ENCODE measurements around the gene OR2H1. TPM values are rescaled to one million over a fixed set of nuclear protein-coding genes. Genes with fewer than 3 reads are reported as not detected.

Gene OR2H1
- polyA plus RNA-seq, 3 donors, result not detected

DNA sequence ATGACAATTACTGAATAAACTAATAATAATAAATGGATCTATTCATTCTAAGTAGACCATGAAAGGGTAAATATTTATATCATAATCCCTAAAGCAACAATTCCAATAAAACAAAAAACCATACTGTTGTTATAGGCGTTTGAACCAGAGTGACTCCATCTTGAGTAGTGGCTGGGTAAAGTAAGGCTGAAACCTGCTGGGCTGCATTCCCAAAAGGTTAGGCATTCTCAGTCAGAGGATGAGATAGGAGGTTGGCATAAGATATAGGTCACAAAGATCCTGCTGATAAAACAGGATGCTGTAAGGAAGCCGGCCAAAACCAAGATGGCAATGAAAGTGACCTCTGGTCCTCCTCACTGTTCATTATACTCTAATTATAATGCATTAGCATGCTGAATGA is 8.3 kb downstream of the OR2H1 start:
- Mint-ChIP-seq H3K27ac (no peak overlapping the region), H3K4me3 (no peak overlapping the region), H3K27me3 (ENCODE audit: low read depth in 3 of 3) (peaks cover 0 to 2% (median 0%) of the 10 kb centered on the region in 3 donors), H3K36me3 (no peaks in the 10 kb centered on the region), H3K9me3 (peaks cover 0 to 2% (median 0%) of the 10 kb centered on the region in 7 donors), H3K4me1 (no peaks in the 10 kb centered on the region)
- Histone ChIP-seq H3K4me1 (ENCODE audit: control insufficient read depth in 1 of 2, insufficient read depth in 2 of 2, low read length in 2 of 2) (no peaks in the 10 kb centered on the region), H3K9ac (ENCODE audit: insufficient read depth, low read length, poor library complexity, severe bottlenecking) (no peak overlapping the region), H3K27ac (ENCODE audit: low read depth in 1 of 2, low read length in 2 of 2) (no peak overlapping the region), H3K36me3 (replicated peaks in 1 of 2; ENCODE audit: control insufficient read depth in 1 of 2, insufficient read depth in 2 of 2, low read length in 2 of 2) (no peaks in the 10 kb centered on the region), H3K9me3 (replicated peaks in 1 of 2; ENCODE audit: control insufficient read depth in 1 of 2, insufficient read depth in 1 of 2, low read length in 2 of 2) (no peaks in the 10 kb centered on the region), H4K20me1 (ENCODE audit: insufficient read depth, low read length) (no peaks in the 10 kb centered on the region), H3K79me2 (ENCODE audit: insufficient read depth, low read length) (no peaks in the 10 kb centered on the region), H2AFZ (ENCODE audit: insufficient read depth, low read depth, low read length, poor library complexity, severe bottlenecking) (no peak overlapping the region), H3K27me3 (ENCODE audit: control insufficient read depth in 2 of 2, insufficient read depth in 2 of 2, low read length in 2 of 2) (no peaks in the 10 kb centered on the region), H3K4me3 (replicated peaks in 1 of 3; ENCODE audit: low read depth in 2 of 3, low read length in 3 of 3) (no peak overlapping the region), H3K4me2 (replicated peaks; ENCODE audit: extremely low read depth, low read length, poor library complexity, severe bottlenecking) (no peak overlapping the region)
- intact Hi-C loops (cut with micrococcal nuclease), result no loop called here
- no CpG with 5 or more reads among the region's 2 CpGs for WGBS (ENCODE audit: insufficient coverage)
- DNase-seq, result no peak
- TF ChIP-seq, protein P1, sequence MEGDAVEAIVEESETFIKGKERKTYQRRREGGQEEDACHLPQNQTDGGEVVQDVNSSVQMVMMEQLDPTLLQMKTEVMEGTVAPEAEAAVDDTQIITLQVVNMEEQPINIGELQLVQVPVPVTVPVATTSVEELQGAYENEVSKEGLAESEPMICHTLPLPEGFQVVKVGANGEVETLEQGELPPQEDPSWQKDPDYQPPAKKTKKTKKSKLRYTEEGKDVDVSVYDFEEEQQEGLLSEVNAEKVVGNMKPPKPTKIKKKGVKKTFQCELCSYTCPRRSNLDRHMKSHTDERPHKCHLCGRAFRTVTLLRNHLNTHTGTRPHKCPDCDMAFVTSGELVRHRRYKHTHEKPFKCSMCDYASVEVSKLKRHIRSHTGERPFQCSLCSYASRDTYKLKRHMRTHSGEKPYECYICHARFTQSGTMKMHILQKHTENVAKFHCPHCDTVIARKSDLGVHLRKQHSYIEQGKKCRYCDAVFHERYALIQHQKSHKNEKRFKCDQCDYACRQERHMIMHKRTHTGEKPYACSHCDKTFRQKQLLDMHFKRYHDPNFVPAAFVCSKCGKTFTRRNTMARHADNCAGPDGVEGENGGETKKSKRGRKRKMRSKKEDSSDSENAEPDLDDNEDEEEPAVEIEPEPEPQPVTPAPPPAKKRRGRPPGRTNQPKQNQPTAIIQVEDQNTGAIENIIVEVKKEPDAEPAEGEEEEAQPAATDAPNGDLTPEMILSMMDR (IDR thresholded peaks at IDR 0.05), result no peak

DNA sequence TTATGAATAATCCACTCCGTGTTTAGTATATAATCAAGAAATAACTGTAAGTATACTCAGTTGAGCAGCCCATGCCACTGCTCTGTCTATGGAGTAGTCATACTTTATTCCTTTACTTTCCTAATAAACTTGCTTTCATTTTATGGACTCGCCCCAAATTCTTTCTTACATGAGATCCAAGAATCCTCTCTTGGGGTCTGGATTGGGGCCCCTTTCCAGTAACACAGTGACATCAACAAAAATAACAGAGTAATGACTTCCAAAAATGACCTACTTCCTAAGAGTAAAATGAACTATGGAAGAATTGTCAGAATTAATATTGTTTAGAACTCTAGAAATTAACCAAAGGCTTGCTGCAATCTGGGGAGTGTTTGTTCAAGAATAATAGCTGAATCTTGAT is 8.8 kb downstream of the OR2H1 start:
- TF ChIP-seq, protein P1 (IDR thresholded peaks at IDR 0.05), result no peak
- intact Hi-C loops (cut with micrococcal nuclease), result no loop called here
- Mint-ChIP-seq H3K27ac (no peak overlapping the region), H3K27me3 (ENCODE audit: low read depth in 3 of 3) (peaks cover 0 to 2% (median 0%) of the 10 kb centered on the region in 3 donors), H3K36me3 (no peaks in the 10 kb centered on the region), H3K4me3 (no peak overlapping the region), H3K9me3 (peaks cover 0 to 2% (median 0%) of the 10 kb centered on the region in 7 donors), H3K4me1 (no peaks in the 10 kb centered on the region)
- Histone ChIP-seq H3K9ac (ENCODE audit: insufficient read depth, low read length, poor library complexity, severe bottlenecking) (no peak overlapping the region), H3K4me2 (replicated peaks; ENCODE audit: extremely low read depth, low read length, poor library complexity, severe bottlenecking) (no peak overlapping the region), H3K9me3 (replicated peaks in 1 of 2; ENCODE audit: control insufficient read depth in 1 of 2, insufficient read depth in 1 of 2, low read length in 2 of 2) (no peaks in the 10 kb centered on the region), H3K27me3 (ENCODE audit: control insufficient read depth in 2 of 2, insufficient read depth in 2 of 2, low read length in 2 of 2) (no peaks in the 10 kb centered on the region), H3K27ac (ENCODE audit: low read depth in 1 of 2, low read length in 2 of 2) (no peak overlapping the region), H3K79me2 (ENCODE audit: insufficient read depth, low read length) (no peaks in the 10 kb centered on the region), H2AFZ (ENCODE audit: insufficient read depth, low read depth, low read length, poor library complexity, severe bottlenecking) (no peak overlapping the region), H4K20me1 (ENCODE audit: insufficient read depth, low read length) (no peaks in the 10 kb centered on the region), H3K4me1 (ENCODE audit: control insufficient read depth in 1 of 2, insufficient read depth in 2 of 2, low read length in 2 of 2) (no peaks in the 10 kb centered on the region), H3K4me3 (replicated peaks in 1 of 3; ENCODE audit: low read depth in 2 of 3, low read length in 3 of 3) (no peak overlapping the region), H3K36me3 (replicated peaks in 1 of 2; ENCODE audit: control insufficient read depth in 1 of 2, insufficient read depth in 2 of 2, low read length in 2 of 2) (no peaks in the 10 kb centered on the region)
- 83% methylated on average over 1 of the region's 2 CpGs for WGBS (ENCODE audit: insufficient coverage)
- DNase-seq, result no peak
